Liver (tissue), 9 donors: ENCODE results near the gene MSI2. TPM values are rescaled to one million over a fixed set of nuclear protein-coding genes. Genes with fewer than 3 reads are reported as not detected.

Experiments used
- DNase-seq: peaks from one replicate; pipeline ENCODE4 v3.0.0-alpha.2; 2017; ENCODE audit warnings: low spot score
- H3K27ac ChIP-seq, 2 donors: one replicate each; pipeline ENCODE4 v1.7.0; 2013; ENCODE audit warnings: inconsistent platforms in 2 of 2, low read length in 2 of 2, control low read depth in 1 of 2, low read depth in 1 of 2, mild to moderate bottlenecking in 1 of 2
- H3K27me3 ChIP-seq, 4 donors: one replicate each; pipeline versions ENCODE4 v1.6.1 to v1.7.0; 2013; ENCODE audit warnings: low read length in 3 of 4, inconsistent platforms in 1 of 4, mild to moderate bottlenecking in 1 of 4, moderate library complexity in 1 of 4; ENCODE audit not compliant: control insufficient read depth in 4 of 4, insufficient read depth in 4 of 4
- H3K36me3 ChIP-seq, 4 donors: one replicate each; pipeline versions ENCODE4 v1.6.1 to v1.7.0; 2013; ENCODE audit warnings: low read length in 3 of 4, mild to moderate bottlenecking in 3 of 4, low read depth in 1 of 4, moderate library complexity in 1 of 4; ENCODE audit not compliant: control insufficient read depth in 4 of 4, insufficient read depth in 3 of 4
- H3K4me1 ChIP-seq, 4 donors: one replicate each; pipeline versions ENCODE4 v1.6.1 to v1.7.0; 2013; ENCODE audit warnings: low read length in 3 of 4, mild to moderate bottlenecking in 3 of 4, moderate library complexity in 1 of 4; ENCODE audit not compliant: control insufficient read depth in 4 of 4, insufficient read depth in 4 of 4
- H3K4me3 ChIP-seq, 3 donors: one replicate each; pipeline versions ENCODE4 v1.6.1 to v1.7.0; 2013; ENCODE audit warnings: low read length in 3 of 3, control low read depth in 1 of 3, low read depth in 1 of 3, mild to moderate bottlenecking in 1 of 3
- H3K9ac ChIP-seq, 2 donors: one replicate each; pipeline ENCODE4 v1.7.0; 2013; ENCODE audit warnings: low read length in 2 of 2, mild to moderate bottlenecking in 2 of 2, moderate library complexity in 2 of 2, control low read depth in 1 of 2, low read depth in 1 of 2
- H3K9me3 ChIP-seq, 4 donors: one replicate each; pipeline versions ENCODE4 v1.6.1 to v1.7.0; 2013; ENCODE audit warnings: low read length in 3 of 4; ENCODE audit not compliant: control insufficient read depth in 4 of 4
- ATF3 ChIP-seq: IDR thresholded peaks from 2 replicates; pipeline ENCODE4 v1.6.1; 2016; ENCODE audit warnings: antibody characterized with exemption
- EGR1 ChIP-seq, 2 donors: IDR thresholded peaks; 2 replicates each; pipeline ENCODE4 v1.6.1; 2016 to 2018; ENCODE audit warnings: antibody characterized with exemption in 2 of 2, low read depth in 2 of 2
- FOXA1 ChIP-seq: IDR thresholded peaks from 2 replicates; pipeline ENCODE4 v1.6.1; 2016; ENCODE audit warnings: antibody characterized with exemption
- FOXA2 ChIP-seq: IDR thresholded peaks from 2 replicates; pipeline ENCODE4 v1.6.1; 2016; ENCODE audit warnings: antibody characterized with exemption
- GABPA ChIP-seq, 2 donors: IDR thresholded peaks in 1 of 2; conservative IDR thresholded peaks in 1 of 2; 2 replicates each; pipeline ENCODE4 v1.6.1; 2016; ENCODE audit warnings: antibody characterized with exemption in 2 of 2, mild to moderate bottlenecking in 1 of 2, moderate library complexity in 1 of 2
- HNF4A ChIP-seq, 2 donors: conservative IDR thresholded peaks; 2 replicates each; pipeline ENCODE4 v1.6.1; 2016; ENCODE audit warnings: antibody characterized with exemption in 2 of 2, mild to moderate bottlenecking in 2 of 2
- HNF4G ChIP-seq: IDR thresholded peaks from 2 replicates; pipeline ENCODE4 v1.6.1; 2016; ENCODE audit warnings: antibody characterized with exemption
- JUND ChIP-seq, 2 donors: IDR thresholded peaks; 2 replicates each; pipeline ENCODE4 v1.6.1; 2016; ENCODE audit warnings: antibody characterized with exemption in 2 of 2
- MAX ChIP-seq: IDR thresholded peaks from 2 replicates; pipeline ENCODE4 v1.6.1; 2016; ENCODE audit warnings: antibody characterized with exemption
- NR2F2 ChIP-seq: IDR thresholded peaks from 2 replicates; pipeline ENCODE4 v1.6.1; 2016; ENCODE audit warnings: antibody characterized with exemption
- RAD21 ChIP-seq, 2 donors: IDR thresholded peaks; 2 replicates each; pipeline ENCODE4 v1.6.1; 2016; ENCODE audit warnings: antibody characterized with exemption in 2 of 2, mild to moderate bottlenecking in 2 of 2
- RXRA ChIP-seq, 2 donors: IDR thresholded peaks; 2 replicates each; pipeline ENCODE4 v1.6.1; 2017 to 2018; ENCODE audit warnings: antibody characterized with exemption in 2 of 2, mild to moderate bottlenecking in 1 of 2
- SP1 ChIP-seq: IDR thresholded peaks from 2 replicates; pipeline ENCODE4 v1.6.1; 2018; ENCODE audit warnings: antibody characterized with exemption, mild to moderate bottlenecking
- TAF1 ChIP-seq: conservative IDR thresholded peaks from 2 replicates; pipeline ENCODE4 v1.6.1; 2016; ENCODE audit warnings: antibody characterized with exemption, mild to moderate bottlenecking
- YY1 ChIP-seq: IDR thresholded peaks from 2 replicates; pipeline ENCODE4 v1.6.1; 2016; ENCODE audit warnings: antibody characterized with exemption, mild to moderate bottlenecking
- ZBTB33 ChIP-seq: IDR thresholded peaks from 2 replicates; pipeline ENCODE4 v1.6.1; 2016; ENCODE audit warnings: antibody characterized with exemption
- WGBS: extraction: QIAGEN DNeasy Blood & Tissue Kit; methylation state at CpG from one replicate; pipeline ENCODE4 v1.1.7; 2013; 5-methylcytosine and 5-hydroxymethylcytosine counted together
- polyA plus RNA-seq, 2 donors: library from polyadenylated mRNA; stranded (reverse) in 1 of 2; unstranded in 1 of 2; fragments of 200-250 nt in 1 of 2; fragments of >200 nt in 1 of 2; fragmentation: Nextera tagmentation in 1 of 2; extraction: Ambion mirVana in 1 of 2; gene quantifications; one replicate each; pipeline versions ENCODE4 v1.2.1 to v1.2.3, GENCODE V29; 2013 to 2015
- total RNA-seq, 2 donors: library from RNA; depleted of rRNA; stranded (reverse); fragments of >200 nt; gene quantifications; one replicate each; pipeline ENCODE4 v1.2.3, GENCODE V29; 2014
- TF ChIP-seq, protein P1 (sequence below): fragments of 150-350 bp; IDR thresholded peaks from 2 replicates; pipeline ENCODE4 v1.5.1; 2017; ENCODE audit warnings: improper control_type of control experiment, low read depth, low read length; ENCODE audit not compliant: missing input control
- donor health status: healthy.
- donor health status: healthy.
- donor health status: healthy.
- donor health status: healthy.
- donor health status: healthy.

MSI2 gene
- total and polyA plus RNA-seq, 4 donors = 5.7 to 15.6 (median 9.2) TPM

DNA sequence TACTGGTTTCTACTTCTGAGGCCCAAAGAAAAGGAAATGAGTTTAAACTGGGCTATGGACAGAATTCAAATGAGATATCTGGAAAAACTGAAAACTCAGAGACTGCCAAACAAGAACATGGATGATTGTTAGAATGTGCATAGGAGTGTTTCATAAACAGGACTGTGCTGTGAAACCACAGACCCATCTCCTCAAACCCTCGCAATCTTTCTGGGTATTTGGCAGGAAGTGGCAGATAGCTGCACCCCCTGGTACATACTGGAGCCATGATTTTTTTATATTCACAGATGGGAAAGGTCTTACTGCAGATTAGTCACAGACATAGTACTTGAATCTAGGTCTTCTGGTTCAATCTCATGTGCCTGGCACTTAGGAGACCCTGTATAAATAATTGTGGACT lies 343.8 kb downstream of the MSI2 start:
- Histone ChIP-seq H3K27me3 (no peaks in the 10 kb centered on the region), H3K9me3 (no peaks in the 10 kb centered on the region), H3K27ac (peak overlapping the region in 1 of 2 donors; percentile 55), H3K4me1 (no peaks in the 10 kb centered on the region), H3K36me3 (no peaks in the 10 kb centered on the region), H3K4me3 (no peak overlapping the region), H3K9ac (no peak overlapping the region)
- WGBS = 81% methylated on average over 1 of the region's 1 CpG
- no peak for TF ChIP-seq ZBTB33
- TF ChIP-seq RAD21 (IDR thresholded peaks at IDR 0.05) = no peak
- no peak for TF ChIP-seq JUND (IDR thresholded peaks at IDR 0.05)
- TF ChIP-seq GABPA (IDR thresholded peaks at IDR 0.05 in 1 of 2, conservative IDR thresholded peaks at IDR 0.05 in 1 of 2) = no peak
- no peak for TF ChIP-seq EGR1 (IDR thresholded peaks at IDR 0.05; ENCODE audit: low read depth in 2 of 2)
- TF ChIP-seq SP1 = no peak
- TF ChIP-seq TAF1 = no peak
- TF ChIP-seq RXRA (IDR thresholded peaks at IDR 0.05) = no peak
- no peak for TF ChIP-seq MAX
- TF ChIP-seq, protein P1, sequence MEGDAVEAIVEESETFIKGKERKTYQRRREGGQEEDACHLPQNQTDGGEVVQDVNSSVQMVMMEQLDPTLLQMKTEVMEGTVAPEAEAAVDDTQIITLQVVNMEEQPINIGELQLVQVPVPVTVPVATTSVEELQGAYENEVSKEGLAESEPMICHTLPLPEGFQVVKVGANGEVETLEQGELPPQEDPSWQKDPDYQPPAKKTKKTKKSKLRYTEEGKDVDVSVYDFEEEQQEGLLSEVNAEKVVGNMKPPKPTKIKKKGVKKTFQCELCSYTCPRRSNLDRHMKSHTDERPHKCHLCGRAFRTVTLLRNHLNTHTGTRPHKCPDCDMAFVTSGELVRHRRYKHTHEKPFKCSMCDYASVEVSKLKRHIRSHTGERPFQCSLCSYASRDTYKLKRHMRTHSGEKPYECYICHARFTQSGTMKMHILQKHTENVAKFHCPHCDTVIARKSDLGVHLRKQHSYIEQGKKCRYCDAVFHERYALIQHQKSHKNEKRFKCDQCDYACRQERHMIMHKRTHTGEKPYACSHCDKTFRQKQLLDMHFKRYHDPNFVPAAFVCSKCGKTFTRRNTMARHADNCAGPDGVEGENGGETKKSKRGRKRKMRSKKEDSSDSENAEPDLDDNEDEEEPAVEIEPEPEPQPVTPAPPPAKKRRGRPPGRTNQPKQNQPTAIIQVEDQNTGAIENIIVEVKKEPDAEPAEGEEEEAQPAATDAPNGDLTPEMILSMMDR = no peak
- TF ChIP-seq HNF4G = no peak
- no peak for TF ChIP-seq NR2F2
- DNase-seq = no peak

GRCh38 chr17:57601143-57601735 lies 344.9 kb downstream of the MSI2 start:
- H3K27me3 ChIP-seq = no peaks in the 10 kb centered on the region
- 93% methylated on average over 13 of the region's 13 CpGs for WGBS
- H3K9me3 ChIP-seq = no peaks in the 10 kb centered on the region
- no peak overlapping the region for H3K27ac ChIP-seq
- H3K4me1 ChIP-seq = no peaks in the 10 kb centered on the region
- no peak overlapping the region for H3K4me3 ChIP-seq
- no peak for TF ChIP-seq SP1
- no peak for TF ChIP-seq ZBTB33
- TF ChIP-seq RAD21 (IDR thresholded peaks at IDR 0.05) = no peak
- TF ChIP-seq NR2F2 = no peak
- TF ChIP-seq FOXA1 = no peak
- no peak for TF ChIP-seq HNF4A (conservative IDR thresholded peaks at IDR 0.05)
- no peak for TF ChIP-seq ATF3
- no peak for TF ChIP-seq FOXA2
- no peak for TF ChIP-seq HNF4G
- TF ChIP-seq JUND (IDR thresholded peaks at IDR 0.05) = no peak
- TF ChIP-seq MAX = no peak
- no peak for TF ChIP-seq EGR1 (IDR thresholded peaks at IDR 0.05; ENCODE audit: low read depth in 2 of 2)
- TF ChIP-seq YY1 = no peak
- DNase-seq = no peak
- no peak overlapping the region for H3K9ac ChIP-seq
- H3K36me3 ChIP-seq = no peaks in the 10 kb centered on the region
